NT2/D1 (cell line): ENCODE measurements around the gene F2RL2.

Experiments used
- DNase-seq: peaks from one replicate; pipeline ENCODE4 v3.0.0-alpha.2; 2011; ENCODE audit warnings: low read depth, low spot score
- H3K27me3 ChIP-seq: 2 replicates; pipeline ENCODE4 v1.6.0; 2011; ENCODE audit warnings: mild to moderate bottlenecking; ENCODE audit not compliant: insufficient read length, insufficient read depth
- H3K36me3 ChIP-seq: 2 replicates; pipeline ENCODE4 v1.6.1; 2011; ENCODE audit warnings: mild to moderate bottlenecking, low read length, mixed read lengths; ENCODE audit not compliant: insufficient read depth, insufficient read length
- H3K4me1 ChIP-seq: 2 replicates; pipeline ENCODE4 v1.5.1; 2011; ENCODE audit not compliant: insufficient read depth, insufficient read length
- H3K4me3 ChIP-seq: 2 replicates; pipeline ENCODE4 v1.5.1; 2011; ENCODE audit warnings: low read depth; ENCODE audit not compliant: insufficient read length
- H3K9ac ChIP-seq: 2 replicates; pipeline ENCODE4 v1.6.0; 2011; ENCODE audit warnings: low read depth; ENCODE audit not compliant: insufficient read length
- H3K9me3 ChIP-seq: 2 replicates; pipeline ENCODE4 v1.5.1; 2011; ENCODE audit warnings: mild to moderate bottlenecking, low read length; ENCODE audit not compliant: insufficient read depth
- SUZ12 ChIP-seq: IDR thresholded peaks from 2 replicates; pipeline ENCODE4 v1.6.1; 2011; ENCODE audit not compliant: insufficient read length, insufficient read depth; ENCODE audit errors: extremely low read depth
- YY1 ChIP-seq: IDR thresholded peaks from 2 replicates; pipeline ENCODE4 v1.6.1; 2011; ENCODE audit not compliant: insufficient read length, insufficient read depth
- ZNF274 ChIP-seq: IDR thresholded peaks from 2 replicates; pipeline ENCODE4 v1.6.1; 2011; ENCODE audit warnings: mild to moderate bottlenecking, low read depth, low read length

Gene F2RL2

GRCh38 chr5:76583163-76584047, 39.8 kb downstream of the F2RL2 start:
- H3K36me3 ChIP-seq = no peaks in the 10 kb centered on the region
- no peak overlapping the region for H3K4me3 ChIP-seq
- no peaks in the 10 kb centered on the region for H3K9me3 ChIP-seq
- TF ChIP-seq YY1 = no peak
- no peak for TF ChIP-seq SUZ12
- TF ChIP-seq ZNF274 = no peak
- no peaks in the 10 kb centered on the region for H3K27me3 ChIP-seq
- no peak for DNase-seq
- H3K4me1 ChIP-seq = no peaks in the 10 kb centered on the region
- no peak overlapping the region for H3K9ac ChIP-seq

- DNase-seq = no peak
- no peak overlapping the region for H3K4me3 ChIP-seq
- H3K4me1 ChIP-seq = no peaks in the 10 kb centered on the region
- no peak for TF ChIP-seq ZNF274
- no peak for TF ChIP-seq YY1
- no peak for TF ChIP-seq SUZ12
- no peaks in the 10 kb centered on the region for H3K27me3 ChIP-seq
- H3K9ac ChIP-seq = no peak overlapping the region
- no peaks in the 10 kb centered on the region for H3K36me3 ChIP-seq
- H3K9me3 ChIP-seq = no peaks in the 10 kb centered on the region
Measured at GRCh38 chr5:76582230-76583162, 40.7 kb downstream of the F2RL2 start.

GRCh38 chr5:76580981-76581380, 42.2 kb downstream of the F2RL2 start:
- Histone ChIP-seq H3K9me3 (no peaks in the 10 kb centered on the region), H3K4me3 (no peak overlapping the region), H3K36me3 (no peaks in the 10 kb centered on the region), H3K9ac (no peak overlapping the region), H3K27me3 (no peaks in the 10 kb centered on the region), H3K4me1 (no peaks in the 10 kb centered on the region)
- DNase-seq = no peak
- TF ChIP-seq YY1 = no peak
- TF ChIP-seq ZNF274 = no peak
- no peak for TF ChIP-seq SUZ12

GRCh38 chr5:76579166-76579937, 43.9 kb downstream of the F2RL2 start:
- Histone ChIP-seq H3K4me1 (no peaks in the 10 kb centered on the region), H3K36me3 (no peaks in the 10 kb centered on the region), H3K4me3 (no peak overlapping the region), H3K9me3 (no peaks in the 10 kb centered on the region), H3K9ac (no peak overlapping the region), H3K27me3 (no peaks in the 10 kb centered on the region)
- TF ChIP-seq ZNF274 (no peak), YY1 (no peak), SUZ12 (no peak)
- no peak for DNase-seq

GRCh38 chr5:76576996-76577395, 46.2 kb downstream of the F2RL2 start:
- H3K36me3 ChIP-seq = no peaks in the 10 kb centered on the region
- no peak overlapping the region for H3K9ac ChIP-seq
- H3K4me3 ChIP-seq = no peak overlapping the region
- no peaks in the 10 kb centered on the region for H3K9me3 ChIP-seq
- DNase-seq = no peak
- no peaks in the 10 kb centered on the region for H3K4me1 ChIP-seq
- no peaks in the 10 kb centered on the region for H3K27me3 ChIP-seq
- TF ChIP-seq SUZ12 (no peak), ZNF274 (no peak), YY1 (no peak)

- Histone ChIP-seq H3K4me1 (no peaks in the 10 kb centered on the region), H3K4me3 (no peak overlapping the region), H3K27me3 (no peaks in the 10 kb centered on the region), H3K9ac (no peak overlapping the region), H3K36me3 (no peaks in the 10 kb centered on the region), H3K9me3 (no peaks in the 10 kb centered on the region)
- no peak for DNase-seq
- TF ChIP-seq YY1 (no peak), ZNF274 (no peak), SUZ12 (no peak)
Measured at GRCh38 chr5:76576450-76576849, 46.8 kb downstream of the F2RL2 start.
